ENCODE results near the gene SLCO3A1. TPM values are rescaled to one million over a fixed set of nuclear protein-coding genes. Genes with fewer than 3 reads are reported as not detected.

SLCO3A1 gene
- total and polyA plus RNA-seq, 2 of the 8 experiments (the other 6 are each of a cell fraction or from before 2014, with no cell fraction given): 15.1 to 20.4 TPM

DNA sequence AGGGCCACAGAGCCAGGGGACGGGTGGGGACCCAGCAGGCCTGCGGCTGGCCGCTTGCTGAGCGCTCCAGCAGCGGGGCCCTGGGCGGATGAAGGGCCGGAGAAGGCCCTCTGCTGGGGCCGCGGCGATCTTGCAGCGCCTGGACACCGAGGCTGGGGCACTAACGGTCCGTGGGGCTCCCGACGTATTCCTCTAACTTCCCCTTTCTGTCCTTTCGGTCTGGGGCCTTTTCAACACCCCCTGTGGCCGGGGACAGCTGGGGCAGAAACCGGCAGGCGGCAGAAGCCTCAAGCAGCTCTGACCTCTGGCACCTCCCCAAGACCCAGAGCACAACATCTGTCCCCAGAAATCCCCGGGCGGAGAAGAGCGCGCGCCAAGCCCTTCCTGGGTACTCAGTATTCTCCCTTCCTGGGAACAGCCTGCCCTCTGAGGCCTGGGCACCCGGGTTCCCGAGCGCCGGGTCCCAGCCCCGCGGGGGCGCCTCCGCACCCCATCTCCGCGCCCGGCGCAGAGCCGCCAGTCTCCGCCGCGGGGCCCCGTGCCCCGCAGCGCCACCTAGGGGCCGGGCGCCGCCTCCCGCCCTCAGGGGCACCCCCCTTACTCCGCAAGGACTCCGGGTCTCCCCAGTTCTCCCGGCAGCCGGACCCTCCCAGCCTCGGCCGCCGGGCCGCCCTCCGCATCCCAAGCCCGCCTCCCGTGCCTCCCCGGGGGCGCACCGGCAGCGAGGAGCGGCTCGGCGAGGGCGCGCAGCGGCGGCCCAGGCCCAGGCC is 582 bp upstream of the SLCO3A1 start (continued):
- TF ChIP-seq, protein P1, sequence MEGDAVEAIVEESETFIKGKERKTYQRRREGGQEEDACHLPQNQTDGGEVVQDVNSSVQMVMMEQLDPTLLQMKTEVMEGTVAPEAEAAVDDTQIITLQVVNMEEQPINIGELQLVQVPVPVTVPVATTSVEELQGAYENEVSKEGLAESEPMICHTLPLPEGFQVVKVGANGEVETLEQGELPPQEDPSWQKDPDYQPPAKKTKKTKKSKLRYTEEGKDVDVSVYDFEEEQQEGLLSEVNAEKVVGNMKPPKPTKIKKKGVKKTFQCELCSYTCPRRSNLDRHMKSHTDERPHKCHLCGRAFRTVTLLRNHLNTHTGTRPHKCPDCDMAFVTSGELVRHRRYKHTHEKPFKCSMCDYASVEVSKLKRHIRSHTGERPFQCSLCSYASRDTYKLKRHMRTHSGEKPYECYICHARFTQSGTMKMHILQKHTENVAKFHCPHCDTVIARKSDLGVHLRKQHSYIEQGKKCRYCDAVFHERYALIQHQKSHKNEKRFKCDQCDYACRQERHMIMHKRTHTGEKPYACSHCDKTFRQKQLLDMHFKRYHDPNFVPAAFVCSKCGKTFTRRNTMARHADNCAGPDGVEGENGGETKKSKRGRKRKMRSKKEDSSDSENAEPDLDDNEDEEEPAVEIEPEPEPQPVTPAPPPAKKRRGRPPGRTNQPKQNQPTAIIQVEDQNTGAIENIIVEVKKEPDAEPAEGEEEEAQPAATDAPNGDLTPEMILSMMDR (IDR thresholded peaks at IDR 0.05; ENCODE audit: control extremely low read depth in 1 of 3, insufficient read depth in 1 of 3, low read depth in 1 of 3, low read length in 3 of 3): peak; percentile 63 to 88 (median 76)
- TF ChIP-seq NANOG (IDR thresholded peaks at IDR 0.05; ENCODE audit: insufficient read depth, low read depth, low read length, poor library complexity, severe bottlenecking) (peak; percentile 44), HDAC2 (IDR thresholded peaks at IDR 0.05; ENCODE audit: borderline replicate concordance in 1 of 2, low read depth in 2 of 2, low read length in 2 of 2) (0 out of 4 replicates have a peak, but pooled peaks of 1 of the 2 experiments have one; percentile 26), POLR2A (IDR thresholded peaks at IDR 0.05; ENCODE audit: control extremely low read depth in 1 of 2, low read depth in 2 of 2, low read length in 2 of 2) (peak in 1 of 2 experiments; percentile 19; a peak in 1 of 3 replicates), TAF7 (optimal IDR thresholded peaks at IDR 0.05; ENCODE audit: borderline replicate concordance, low read depth, low read length) (peak; percentile 56), KDM4A (IDR thresholded peaks at IDR 0.05; ENCODE audit: low read depth, low read length, severe bottlenecking) (peak; percentile 90)
